GM12878 (cell line): ENCODE measurements around the gene CYP1A2.

Source experiments
- CTCF ChIP-seq, 3 experiments: IDR thresholded peaks in 2 of 3; conservative IDR thresholded peaks in 1 of 3; 2 replicates each; pipeline ENCODE4 v1.5.1; 2011; ENCODE audit warnings: low read depth in 3 of 3, low read length in 3 of 3, mild to moderate bottlenecking in 3 of 3, control low read depth in 2 of 3, moderate library complexity in 2 of 3, inconsistent platforms in 1 of 3, mixed read lengths in 1 of 3; ENCODE audit not compliant: control insufficient read depth in 2 of 3, insufficient read depth in 1 of 3; ENCODE audit errors: extremely low read depth in 1 of 3
- E2F4 ChIP-seq: IDR thresholded peaks from 2 replicates; pipeline ENCODE4 v1.6.1; 2012; ENCODE audit warnings: low read depth, low read length, improper control_type of control experiment
- PBX3 ChIP-seq: IDR thresholded peaks from 2 replicates; pipeline ENCODE4 v1.6.1; 2011; ENCODE audit warnings: mild to moderate bottlenecking, low read depth, low read length, moderate library complexity; ENCODE audit not compliant: insufficient replicate concordance
- TAF1 ChIP-seq: IDR thresholded peaks from 2 replicates; pipeline ENCODE4 v1.6.1; 2011; ENCODE audit warnings: mild to moderate bottlenecking, low read depth, low read length, borderline replicate concordance
- YBX1 ChIP-seq: fragments of 450-650 bp; IDR thresholded peaks from 2 replicates; pipeline ENCODE4 v1.6.1; 2016; ENCODE audit warnings: antibody characterized with exemption
- ZNF274 ChIP-seq: IDR thresholded peaks from one replicate; pipeline ENCODE4 v1.8.0; 2011; ENCODE audit not compliant: insufficient read length, insufficient read depth
- TF ChIP-seq, protein P1 (sequence below): IDR thresholded peaks from 2 replicates; pipeline ENCODE4 v1.6.1; 2011; ENCODE audit warnings: low read depth, mild to moderate bottlenecking, low read length, moderate library complexity, borderline replicate concordance; ENCODE audit errors: extremely low read depth
- TF ChIP-seq, protein P2 (sequence below): IDR thresholded peaks from 2 replicates; pipeline ENCODE4 v1.6.1; 2012; ENCODE audit warnings: mild to moderate bottlenecking, low read depth, low read length
- TF ChIP-seq, protein P3 (sequence below): IDR thresholded peaks from 2 replicates; pipeline ENCODE4 v1.6.1; 2012; ENCODE audit warnings: low read length, inconsistent platforms

- TF ChIP-seq CTCF (IDR thresholded peaks at IDR 0.05 in 2 of 3, conservative IDR thresholded peaks at IDR 0.05 in 1 of 3; ENCODE audit: control insufficient read depth in 2 of 3, extremely low read depth in 1 of 3, insufficient read depth in 1 of 3, low read depth in 3 of 3, low read length in 3 of 3) (no peak), E2F4 (no peak), ZNF274 (no peak), PBX3 (no peak), TAF1 (no peak), YBX1 (no peak)
- TF ChIP-seq, protein P1, sequence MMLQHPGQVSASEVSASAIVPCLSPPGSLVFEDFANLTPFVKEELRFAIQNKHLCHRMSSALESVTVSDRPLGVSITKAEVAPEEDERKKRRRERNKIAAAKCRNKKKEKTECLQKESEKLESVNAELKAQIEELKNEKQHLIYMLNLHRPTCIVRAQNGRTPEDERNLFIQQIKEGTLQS, result no peak
- TF ChIP-seq, protein P2, sequence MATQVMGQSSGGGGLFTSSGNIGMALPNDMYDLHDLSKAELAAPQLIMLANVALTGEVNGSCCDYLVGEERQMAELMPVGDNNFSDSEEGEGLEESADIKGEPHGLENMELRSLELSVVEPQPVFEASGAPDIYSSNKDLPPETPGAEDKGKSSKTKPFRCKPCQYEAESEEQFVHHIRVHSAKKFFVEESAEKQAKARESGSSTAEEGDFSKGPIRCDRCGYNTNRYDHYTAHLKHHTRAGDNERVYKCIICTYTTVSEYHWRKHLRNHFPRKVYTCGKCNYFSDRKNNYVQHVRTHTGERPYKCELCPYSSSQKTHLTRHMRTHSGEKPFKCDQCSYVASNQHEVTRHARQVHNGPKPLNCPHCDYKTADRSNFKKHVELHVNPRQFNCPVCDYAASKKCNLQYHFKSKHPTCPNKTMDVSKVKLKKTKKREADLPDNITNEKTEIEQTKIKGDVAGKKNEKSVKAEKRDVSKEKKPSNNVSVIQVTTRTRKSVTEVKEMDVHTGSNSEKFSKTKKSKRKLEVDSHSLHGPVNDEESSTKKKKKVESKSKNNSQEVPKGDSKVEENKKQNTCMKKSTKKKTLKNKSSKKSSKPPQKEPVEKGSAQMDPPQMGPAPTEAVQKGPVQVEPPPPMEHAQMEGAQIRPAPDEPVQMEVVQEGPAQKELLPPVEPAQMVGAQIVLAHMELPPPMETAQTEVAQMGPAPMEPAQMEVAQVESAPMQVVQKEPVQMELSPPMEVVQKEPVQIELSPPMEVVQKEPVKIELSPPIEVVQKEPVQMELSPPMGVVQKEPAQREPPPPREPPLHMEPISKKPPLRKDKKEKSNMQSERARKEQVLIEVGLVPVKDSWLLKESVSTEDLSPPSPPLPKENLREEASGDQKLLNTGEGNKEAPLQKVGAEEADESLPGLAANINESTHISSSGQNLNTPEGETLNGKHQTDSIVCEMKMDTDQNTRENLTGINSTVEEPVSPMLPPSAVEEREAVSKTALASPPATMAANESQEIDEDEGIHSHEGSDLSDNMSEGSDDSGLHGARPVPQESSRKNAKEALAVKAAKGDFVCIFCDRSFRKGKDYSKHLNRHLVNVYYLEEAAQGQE, result no peak
- TF ChIP-seq, protein P3, sequence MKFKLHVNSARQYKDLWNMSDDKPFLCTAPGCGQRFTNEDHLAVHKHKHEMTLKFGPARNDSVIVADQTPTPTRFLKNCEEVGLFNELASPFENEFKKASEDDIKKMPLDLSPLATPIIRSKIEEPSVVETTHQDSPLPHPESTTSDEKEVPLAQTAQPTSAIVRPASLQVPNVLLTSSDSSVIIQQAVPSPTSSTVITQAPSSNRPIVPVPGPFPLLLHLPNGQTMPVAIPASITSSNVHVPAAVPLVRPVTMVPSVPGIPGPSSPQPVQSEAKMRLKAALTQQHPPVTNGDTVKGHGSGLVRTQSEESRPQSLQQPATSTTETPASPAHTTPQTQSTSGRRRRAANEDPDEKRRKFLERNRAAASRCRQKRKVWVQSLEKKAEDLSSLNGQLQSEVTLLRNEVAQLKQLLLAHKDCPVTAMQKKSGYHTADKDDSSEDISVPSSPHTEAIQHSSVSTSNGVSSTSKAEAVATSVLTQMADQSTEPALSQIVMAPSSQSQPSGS, result no peak
These were observed 52.8 kb downstream of the CYP1A2 start for GRCh38 chr15:74801311-74801997.
